Thymus (tissue), 11 donors: ENCODE measurements around the gene SMARCD3. TPM values are rescaled to one million over a fixed set of nuclear protein-coding genes. Genes with fewer than 3 reads are reported as not detected.

Experiments
- DNase-seq, 9 donors: peaks; one replicate each; pipeline ENCODE4 v3.0.0-alpha.2; 2013; ENCODE audit warnings: low spot score in 9 of 9, low read depth in 6 of 9, missing footprints in 1 of 9
- H3K27ac ChIP-seq, 2 donors: one replicate each; pipeline ENCODE4 v1.5.1; 2013; ENCODE audit warnings: control low read depth in 1 of 2, low read depth in 1 of 2, low read length in 1 of 2, mild to moderate bottlenecking in 1 of 2, moderate library complexity in 1 of 2
- H3K27me3 ChIP-seq, 2 donors: one replicate each; pipeline ENCODE4 v1.5.1; 2013; ENCODE audit warnings: low read length in 1 of 2; ENCODE audit not compliant: control insufficient read depth in 2 of 2, insufficient read depth in 1 of 2
- H3K36me3 ChIP-seq, 2 donors: one replicate each; pipeline ENCODE4 v1.5.1; 2013; ENCODE audit warnings: low read length in 1 of 2, mild to moderate bottlenecking in 1 of 2, moderate library complexity in 1 of 2; ENCODE audit not compliant: control insufficient read depth in 2 of 2, insufficient read depth in 2 of 2
- H3K4me1 ChIP-seq, 2 donors: one replicate each; pipeline ENCODE4 v1.5.1; 2013; ENCODE audit warnings: low read length in 2 of 2; ENCODE audit not compliant: control insufficient read depth in 2 of 2, insufficient read depth in 2 of 2
- H3K4me3 ChIP-seq, 2 donors: one replicate each; pipeline ENCODE4 v1.5.1; 2013; ENCODE audit warnings: low read length in 2 of 2, control low read depth in 1 of 2, mild to moderate bottlenecking in 1 of 2
- H3K9me3 ChIP-seq, 2 donors: one replicate each; pipeline ENCODE4 v1.5.1; 2013; ENCODE audit warnings: low read length in 1 of 2, mild to moderate bottlenecking in 1 of 2; ENCODE audit not compliant: control insufficient read depth in 2 of 2, insufficient read depth in 1 of 2
- WGBS: extraction: QIAGEN DNeasy Blood & Tissue Kit; methylation state at CpG from one replicate; pipeline ENCODE4 v1.1.7; 2013; 5-methylcytosine and 5-hydroxymethylcytosine counted together
- polyA plus RNA-seq: library from polyadenylated mRNA; stranded (reverse); fragments of 200-250 nt; gene quantifications from one replicate; pipeline ENCODE4 v1.2.3, GENCODE V29; 2013
- total RNA-seq: library from RNA; stranded (reverse); fragments of 120-200 nt; gene quantifications from one replicate; pipeline ENCODE4 v1.2.4, GENCODE V29; 2013
- donor health status: healthy.

Gene SMARCD3
- total and polyA plus RNA-seq, 2 donors, result 4.1 to 9.6 TPM

DNA sequence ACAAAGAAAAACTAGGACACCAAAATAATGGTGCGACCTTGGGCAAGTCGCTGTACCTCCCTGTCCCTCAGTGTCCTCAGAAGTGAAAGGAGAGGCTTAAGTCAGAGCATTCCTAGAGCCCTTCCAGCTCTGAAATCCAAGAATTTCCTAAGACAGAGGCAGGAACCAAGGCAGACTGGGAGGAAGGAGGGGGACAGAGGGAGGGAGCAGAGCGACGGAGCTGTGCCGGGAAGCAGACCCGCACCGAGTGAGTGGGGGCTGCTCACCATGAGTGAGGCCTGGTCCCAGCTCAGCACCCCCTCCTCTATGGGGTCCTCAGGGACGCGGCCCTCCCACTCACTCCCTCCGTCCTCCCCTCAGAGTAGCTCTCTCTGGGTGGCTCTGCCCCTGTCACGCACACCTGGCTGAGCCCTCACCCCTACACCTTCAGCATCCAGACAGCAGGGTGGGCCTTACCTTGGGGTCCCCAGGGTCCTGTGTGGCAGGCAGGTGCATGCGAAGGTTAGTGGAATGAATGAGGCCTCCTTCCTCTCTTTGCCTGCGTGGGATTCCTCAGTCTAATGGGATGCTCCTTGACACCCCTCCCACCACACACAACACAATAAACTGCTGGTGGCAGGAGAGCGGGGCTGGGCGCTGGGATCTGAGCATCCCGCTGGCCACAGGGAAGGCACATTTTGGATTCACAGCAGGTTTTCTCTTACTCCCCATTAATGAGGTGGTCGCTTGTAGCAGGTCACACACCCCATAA is 4.6 kb upstream of the SMARCD3 start:
- Histone ChIP-seq H3K4me3 (no peak overlapping the region), H3K36me3 (no peaks in the 10 kb centered on the region), H3K27me3 (peaks cover 50 to 98% of the 10 kb centered on the region in 2 donors), H3K27ac (no peak overlapping the region), H3K4me1 (peaks cover 8 to 31% of the 10 kb centered on the region in 2 donors), H3K9me3 (peaks cover 0 to 8% of the 10 kb centered on the region in 2 donors)
- DNase-seq, result no peak
- 91% methylated on average over 17 of the region's 17 CpGs for WGBS

GRCh38 chr7:151252561-151252835 is 4.0 kb upstream of the SMARCD3 start:
- no peak for DNase-seq
- H3K4me1 ChIP-seq, result peaks cover 8 to 37% of the 10 kb centered on the region in 2 donors
- no peak overlapping the region for H3K27ac ChIP-seq

DNA sequence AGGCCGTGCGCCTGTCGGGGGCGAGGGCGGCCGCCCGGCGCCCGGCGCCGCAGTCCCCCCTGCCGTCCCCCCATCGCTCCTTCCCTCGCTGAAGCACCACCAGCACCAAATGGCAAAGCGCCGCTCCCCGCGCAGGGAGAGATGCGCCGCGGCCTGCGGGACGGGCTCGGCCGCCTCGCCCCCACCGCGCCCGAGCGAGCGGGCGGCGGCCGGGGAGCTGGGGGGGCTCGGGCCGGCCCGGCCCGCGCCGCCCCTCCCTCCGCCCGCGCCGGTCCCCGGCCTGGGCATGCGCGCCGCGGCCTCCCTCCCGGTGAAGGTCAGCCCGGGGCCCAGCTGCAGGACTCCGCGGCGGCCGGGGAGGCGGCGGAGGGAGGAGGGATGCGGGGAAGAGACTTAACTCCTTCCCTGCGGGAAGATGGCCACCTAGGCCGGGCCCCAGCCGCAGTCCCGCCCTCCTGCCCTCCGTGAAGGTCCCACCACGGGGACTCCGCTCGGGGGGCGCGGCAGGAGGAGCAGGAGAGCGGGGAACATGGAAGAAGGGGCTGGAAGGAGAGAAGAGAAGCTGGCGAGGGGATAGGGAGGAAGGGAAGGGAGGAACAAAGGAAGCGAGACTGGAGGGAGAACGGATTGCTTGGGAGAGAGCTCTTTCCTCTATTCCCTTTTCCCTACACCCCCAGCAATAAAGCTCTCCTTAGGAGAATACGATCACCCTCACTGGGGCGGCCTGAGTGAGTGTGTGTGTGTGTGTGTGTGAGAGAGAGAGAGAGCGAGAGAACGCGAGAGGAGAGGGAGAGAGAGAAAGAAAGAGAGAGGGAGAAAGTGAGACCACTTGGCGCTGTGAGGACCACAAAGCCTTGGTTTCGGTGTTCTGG is 3.4 kb upstream of the SMARCD3 start:
- peak in 1 of 9 donors; percentile 61 for DNase-seq
- peaks cover 62 to 98% of the 10 kb centered on the region in 2 donors for H3K27me3 ChIP-seq

More at GRCh38 chr7:151252561-151252835, 4.0 kb upstream of the SMARCD3 start:
- Histone ChIP-seq H3K9me3 (peaks cover 0 to 8% of the 10 kb centered on the region in 2 donors), H3K4me3 (peak overlapping the region in 1 of 2 donors; percentile 17), H3K36me3 (no peaks in the 10 kb centered on the region), H3K27me3 (peaks cover 56 to 98% of the 10 kb centered on the region in 2 donors)
- WGBS, result 62% methylated on average over 9 of the region's 9 CpGs

DNA sequence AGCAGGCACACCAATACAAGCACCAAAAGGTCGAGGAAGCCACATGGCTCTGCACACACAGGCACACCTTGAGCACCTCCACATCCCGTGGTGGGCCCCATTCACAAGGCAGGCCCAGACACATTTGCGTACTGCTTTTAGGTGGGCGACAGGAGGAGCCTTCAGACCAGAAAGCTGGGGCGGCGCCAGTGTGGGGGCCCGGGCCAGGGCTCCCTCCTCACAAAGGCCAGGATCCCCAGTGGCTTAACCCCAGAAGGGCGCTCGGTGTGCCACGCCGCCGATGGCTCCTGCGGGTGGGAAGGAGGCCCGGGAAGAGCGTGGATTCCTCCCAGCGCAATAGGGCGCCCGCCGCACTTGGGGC is 2.8 kb upstream of the SMARCD3 start:
- H3K36me3 ChIP-seq, result no peaks in the 10 kb centered on the region
- peaks cover 0 to 8% of the 10 kb centered on the region in 2 donors for H3K9me3 ChIP-seq
- H3K4me3 ChIP-seq, result peak overlapping the region in 1 of 2 donors; percentile 47
- peaks cover 68 to 98% of the 10 kb centered on the region in 2 donors for H3K27me3 ChIP-seq
- H3K4me1 ChIP-seq, result peaks cover 8 to 44% of the 10 kb centered on the region in 2 donors
- DNase-seq, result peak in 1 of 9 donors; percentile 52
- 16% methylated on average over 19 of the region's 19 CpGs for WGBS
- no peak overlapping the region for H3K27ac ChIP-seq

More for the DNA sequence above, 3.4 kb upstream of the SMARCD3 start:
- H3K4me3 ChIP-seq, result peak overlapping the region; percentile 17 to 47
- H3K36me3 ChIP-seq, result no peaks in the 10 kb centered on the region
- H3K4me1 ChIP-seq, result peaks cover 8 to 40% of the 10 kb centered on the region in 2 donors
- 5% methylated on average over 79 of the region's 79 CpGs for WGBS
- peak overlapping the region in 1 of 2 donors; percentile 46 for H3K27ac ChIP-seq
- H3K9me3 ChIP-seq, result peaks cover 0 to 8% of the 10 kb centered on the region in 2 donors

- Histone ChIP-seq H3K27ac (no peak overlapping the region), H3K36me3 (no peaks in the 10 kb centered on the region), H3K9me3 (peaks cover 0 to 8% of the 10 kb centered on the region in 2 donors), H3K4me3 (no peak overlapping the region), H3K27me3 (peaks cover 77 to 99% of the 10 kb centered on the region in 2 donors), H3K4me1 (peaks cover 9 to 47% of the 10 kb centered on the region in 2 donors)
- WGBS, result 82% methylated on average over 7 of the region's 7 CpGs
- no peak for DNase-seq
Observed at GRCh38 chr7:151250181-151251132, 2.0 kb upstream of the SMARCD3 start.

DNA sequence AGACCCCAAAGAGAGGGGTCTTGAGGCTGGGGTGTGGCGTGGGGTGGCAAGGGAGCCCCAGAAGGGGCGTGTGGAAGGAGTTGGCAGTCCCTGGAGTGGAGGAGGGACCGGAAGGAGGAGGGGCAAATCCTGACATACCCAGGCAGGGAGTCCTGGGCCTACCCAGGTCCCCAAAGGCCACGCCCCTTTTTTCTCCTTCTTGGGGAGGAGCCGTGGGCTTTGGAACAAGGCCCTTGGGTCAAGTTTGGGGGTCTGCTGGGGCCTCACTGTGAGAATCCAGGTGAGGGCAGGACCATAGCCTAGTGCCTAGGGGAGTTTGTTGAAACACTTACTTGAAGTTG is 1.2 kb upstream of the SMARCD3 start:
- DNase-seq, result no peak
- Histone ChIP-seq H3K36me3 (no peaks in the 10 kb centered on the region), H3K27me3 (peaks cover 81 to 98% of the 10 kb centered on the region in 2 donors), H3K4me1 (peaks cover 16 to 53% of the 10 kb centered on the region in 2 donors), H3K27ac (no peak overlapping the region), H3K4me3 (no peak overlapping the region), H3K9me3 (peaks cover 0 to 8% of the 10 kb centered on the region in 2 donors)
- WGBS, result 47% methylated on average over 5 of the region's 5 CpGs

DNA sequence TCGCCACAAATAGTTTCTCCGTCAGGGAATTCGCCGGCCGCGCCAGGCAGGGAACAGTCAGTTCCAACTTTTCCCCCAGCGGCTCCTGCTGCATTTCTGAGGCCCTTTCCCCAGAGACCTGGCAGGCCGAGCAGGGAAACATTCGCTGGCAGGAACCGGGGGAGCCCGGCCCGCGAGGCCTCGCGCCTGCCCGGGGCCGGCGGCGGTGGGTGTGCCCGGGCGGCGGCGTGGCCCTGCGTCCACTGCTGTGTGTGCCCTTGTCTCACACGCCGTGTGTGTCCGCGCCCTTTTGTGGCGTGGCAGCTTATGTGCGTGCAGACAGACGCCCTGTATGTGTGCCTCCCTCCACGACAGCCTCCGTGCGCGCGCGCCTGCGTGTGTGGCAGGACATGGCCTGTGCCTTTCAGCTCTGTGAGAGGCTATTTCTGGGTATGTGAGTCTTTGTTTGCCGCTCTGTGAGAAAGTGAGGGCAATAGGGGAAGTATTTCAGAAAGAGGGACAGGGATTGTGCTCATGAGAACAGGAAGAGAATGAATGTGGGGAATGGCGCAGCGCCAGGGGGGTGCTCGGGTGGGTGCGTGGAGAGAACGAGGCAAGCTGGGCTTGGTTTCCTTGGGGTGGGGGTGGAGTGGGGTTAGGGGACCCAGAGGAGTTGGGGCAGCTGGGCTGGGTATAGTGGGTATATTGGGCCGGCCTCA is 689 bp upstream of the SMARCD3 start:
- peaks cover 81 to 98% of the 10 kb centered on the region in 2 donors for H3K27me3 ChIP-seq
- DNase-seq, result no peak
- H3K9me3 ChIP-seq, result peaks cover 0 to 8% of the 10 kb centered on the region in 2 donors
- H3K27ac ChIP-seq, result no peak overlapping the region
- peaks cover 18 to 56% of the 10 kb centered on the region in 2 donors for H3K4me1 ChIP-seq
- no peaks in the 10 kb centered on the region for H3K36me3 ChIP-seq
- WGBS, result 5% methylated on average over 45 of the region's 45 CpGs
- peak overlapping the region in 1 of 2 donors; percentile 48 for H3K4me3 ChIP-seq

DNA sequence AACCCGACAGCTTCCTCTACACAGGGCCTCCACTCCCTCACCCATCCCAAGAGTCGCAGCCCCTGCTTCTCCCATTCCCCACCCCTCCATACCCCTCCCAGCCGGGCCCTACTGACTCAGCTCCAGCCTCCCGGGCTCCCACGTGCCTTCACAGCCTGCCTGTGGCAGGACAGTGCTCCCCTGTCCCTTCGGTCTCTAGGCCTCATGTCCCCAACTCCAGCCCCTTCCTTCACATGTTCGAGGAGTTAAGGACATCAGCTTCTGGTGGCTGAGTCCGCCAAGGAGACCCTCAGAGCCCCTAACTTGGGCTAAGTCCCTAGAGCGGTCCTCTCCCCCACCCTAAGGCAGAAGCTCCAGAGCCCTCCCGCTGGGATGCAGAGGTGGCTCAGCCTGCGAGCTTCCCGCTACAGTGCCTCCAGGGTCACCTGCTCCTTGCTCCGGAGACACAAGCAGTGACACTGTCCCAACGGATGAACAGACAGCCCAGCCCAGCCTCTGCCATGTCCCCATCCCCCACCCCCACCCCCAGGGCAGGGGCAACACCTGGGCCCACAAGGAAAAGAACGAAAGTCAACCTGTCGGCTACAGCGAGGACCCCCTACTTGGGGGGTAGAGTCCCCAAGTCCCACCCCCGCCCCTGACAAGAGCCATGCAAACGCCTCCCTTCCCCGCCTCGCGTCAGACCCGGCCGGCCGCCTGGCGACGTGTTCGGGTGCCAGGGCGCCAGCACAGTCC is 716 bp downstream of the SMARCD3 start:
- peaks cover 29 to 69% of the 10 kb centered on the region in 2 donors for H3K4me1 ChIP-seq
- H3K4me3 ChIP-seq, result peak overlapping the region; percentile 22 to 48
- H3K27me3 ChIP-seq, result peaks cover 75 to 88% of the 10 kb centered on the region in 2 donors
- peaks cover 0 to 8% of the 10 kb centered on the region in 2 donors for H3K9me3 ChIP-seq
- no peak for DNase-seq
- no peak overlapping the region for H3K27ac ChIP-seq
- no peaks in the 10 kb centered on the region for H3K36me3 ChIP-seq
- 14% methylated on average over 29 of the region's 29 CpGs for WGBS
